ENCODE results near the gene PBX1. TPM values are rescaled to one million over a fixed set of nuclear protein-coding genes. Genes with fewer than 3 reads are reported as not detected.

Gene PBX1
- total and polyA plus RNA-seq, 10 of the 15 experiments (the other 5 are each of a cell fraction or from before 2014, with no cell fraction given) = 0.05 to 0.28 (median 0.11) TPM; not detected in 5

DNA sequence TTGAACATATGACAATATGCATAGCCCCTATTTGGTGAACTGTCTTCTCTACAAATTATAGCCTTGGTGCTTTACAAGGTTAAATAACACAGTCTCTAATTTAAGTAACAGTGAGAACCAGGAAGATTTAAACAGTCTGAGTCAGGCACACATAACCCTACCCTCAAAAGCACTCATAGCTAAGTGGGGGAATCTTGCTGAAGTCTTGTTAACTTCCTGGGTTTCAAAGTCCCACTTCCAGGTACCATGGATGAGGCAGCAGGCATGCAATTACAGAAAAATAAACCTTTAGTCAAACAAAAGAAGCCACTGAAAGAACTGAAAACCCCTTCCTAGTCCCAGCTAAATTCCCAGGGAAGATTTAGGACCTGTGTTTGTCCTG is 147.6 kb downstream of the PBX1 start:
- Histone ChIP-seq H3K27me3 (replicated peaks in 1 of 2; ENCODE audit: control insufficient read depth in 2 of 2, insufficient read depth in 2 of 2, low read length in 1 of 2) (no peaks in the 10 kb centered on the region), H3K9ac (ENCODE audit: control insufficient read depth, insufficient read depth, low read length) (no peak overlapping the region), H3K4me1 (ENCODE audit: control insufficient read depth, insufficient read depth, low read length) (no peaks in the 10 kb centered on the region), H4K20me1 (ENCODE audit: control insufficient read depth, insufficient read depth) (no peaks in the 10 kb centered on the region), H3K36me3 (ENCODE audit: control insufficient read depth in 2 of 2, insufficient read depth in 2 of 2, low read length in 1 of 2) (no peaks in the 10 kb centered on the region), H2AFZ (ENCODE audit: control insufficient read depth, low read depth, low read length) (no peak overlapping the region), H3K9me3 (replicated peaks; ENCODE audit: control insufficient read depth, insufficient read depth, low read length) (no peaks in the 10 kb centered on the region), H3K4me2 (ENCODE audit: control insufficient read depth, insufficient read depth) (no peak overlapping the region), H3K79me2 (ENCODE audit: control insufficient read depth, insufficient read depth, low read length) (no peaks in the 10 kb centered on the region), H3K27ac (ENCODE audit: control insufficient read depth, insufficient read depth) (no peak overlapping the region), H3K4me3 (no peak overlapping the region)
- ATAC-seq (no peak), DNase-seq (ENCODE audit: low read depth, low spot score) (no peak), FAIRE-seq (no peak)
- TF ChIP-seq BRCA1 (IDR thresholded peaks at IDR 0.05; ENCODE audit: low read depth, low read length) (no peak), CHD1 (IDR thresholded peaks at IDR 0.05; ENCODE audit: low read depth, low read length) (no peak), ASH2L (IDR thresholded peaks at IDR 0.05; ENCODE audit: borderline replicate concordance, low read depth) (no peak), MXI1 (IDR thresholded peaks at IDR 0.05; ENCODE audit: low read depth, low read length) (no peak), CBFB (IDR thresholded peaks at IDR 0.05; ENCODE audit: low read depth) (no peak), ZZZ3 (IDR thresholded peaks at IDR 0.05; ENCODE audit: control insufficient read depth, insufficient read length, low read depth) (no peak), RELB (IDR thresholded peaks at IDR 0.05; ENCODE audit: low read depth) (no peak), KLF5 (IDR thresholded peaks at IDR 0.05; ENCODE audit: partially characterized antibody) (no peak), SIX5 (IDR thresholded peaks at IDR 0.05; ENCODE audit: low read depth, low read length, severe bottlenecking) (no peak), STAT3 (IDR thresholded peaks at IDR 0.05; ENCODE audit: low read depth, low read length) (no peak), BHLHE40 (IDR thresholded peaks at IDR 0.05; ENCODE audit: borderline replicate concordance in 1 of 2, low read depth in 2 of 2, low read length in 1 of 2) (no peak), ZNF274 (IDR thresholded peaks at IDR 0.05; ENCODE audit: insufficient read depth, insufficient read length) (no peak), MYC (IDR thresholded peaks at IDR 0.05; ENCODE audit: insufficient read depth, insufficient read length, insufficient replicate concordance, low read length, severe bottlenecking) (no peak), ZNF24 (IDR thresholded peaks at IDR 0.05) (no peak), NFYB (IDR thresholded peaks at IDR 0.05; ENCODE audit: insufficient read depth, low read depth, low read length) (no peak)
- TF ChIP-seq, protein P1, sequence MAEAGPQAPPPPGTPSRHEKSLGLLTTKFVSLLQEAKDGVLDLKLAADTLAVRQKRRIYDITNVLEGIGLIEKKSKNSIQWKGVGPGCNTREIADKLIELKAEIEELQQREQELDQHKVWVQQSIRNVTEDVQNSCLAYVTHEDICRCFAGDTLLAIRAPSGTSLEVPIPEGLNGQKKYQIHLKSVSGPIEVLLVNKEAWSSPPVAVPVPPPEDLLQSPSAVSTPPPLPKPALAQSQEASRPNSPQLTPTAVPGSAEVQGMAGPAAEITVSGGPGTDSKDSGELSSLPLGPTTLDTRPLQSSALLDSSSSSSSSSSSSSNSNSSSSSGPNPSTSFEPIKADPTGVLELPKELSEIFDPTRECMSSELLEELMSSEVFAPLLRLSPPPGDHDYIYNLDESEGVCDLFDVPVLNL (IDR thresholded peaks at IDR 0.05; ENCODE audit: low read depth, low read length) = no peak
- TF ChIP-seq, protein P2, sequence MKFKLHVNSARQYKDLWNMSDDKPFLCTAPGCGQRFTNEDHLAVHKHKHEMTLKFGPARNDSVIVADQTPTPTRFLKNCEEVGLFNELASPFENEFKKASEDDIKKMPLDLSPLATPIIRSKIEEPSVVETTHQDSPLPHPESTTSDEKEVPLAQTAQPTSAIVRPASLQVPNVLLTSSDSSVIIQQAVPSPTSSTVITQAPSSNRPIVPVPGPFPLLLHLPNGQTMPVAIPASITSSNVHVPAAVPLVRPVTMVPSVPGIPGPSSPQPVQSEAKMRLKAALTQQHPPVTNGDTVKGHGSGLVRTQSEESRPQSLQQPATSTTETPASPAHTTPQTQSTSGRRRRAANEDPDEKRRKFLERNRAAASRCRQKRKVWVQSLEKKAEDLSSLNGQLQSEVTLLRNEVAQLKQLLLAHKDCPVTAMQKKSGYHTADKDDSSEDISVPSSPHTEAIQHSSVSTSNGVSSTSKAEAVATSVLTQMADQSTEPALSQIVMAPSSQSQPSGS (IDR thresholded peaks at IDR 0.05; ENCODE audit: low read length) = no peak
- TF ChIP-seq, protein P3, sequence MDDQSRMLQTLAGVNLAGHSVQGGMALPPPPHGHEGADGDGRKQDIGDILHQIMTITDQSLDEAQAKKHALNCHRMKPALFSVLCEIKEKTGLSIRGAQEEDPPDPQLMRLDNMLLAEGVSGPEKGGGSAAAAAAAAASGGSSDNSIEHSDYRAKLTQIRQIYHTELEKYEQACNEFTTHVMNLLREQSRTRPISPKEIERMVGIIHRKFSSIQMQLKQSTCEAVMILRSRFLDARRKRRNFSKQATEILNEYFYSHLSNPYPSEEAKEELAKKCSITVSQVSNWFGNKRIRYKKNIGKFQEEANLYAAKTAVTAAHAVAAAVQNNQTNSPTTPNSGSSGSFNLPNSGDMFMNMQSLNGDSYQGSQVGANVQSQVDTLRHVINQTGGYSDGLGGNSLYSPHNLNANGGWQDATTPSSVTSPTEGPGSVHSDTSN (IDR thresholded peaks at IDR 0.05; ENCODE audit: insufficient replicate concordance, low read depth, low read length) = no peak
- TF ChIP-seq, protein P4, sequence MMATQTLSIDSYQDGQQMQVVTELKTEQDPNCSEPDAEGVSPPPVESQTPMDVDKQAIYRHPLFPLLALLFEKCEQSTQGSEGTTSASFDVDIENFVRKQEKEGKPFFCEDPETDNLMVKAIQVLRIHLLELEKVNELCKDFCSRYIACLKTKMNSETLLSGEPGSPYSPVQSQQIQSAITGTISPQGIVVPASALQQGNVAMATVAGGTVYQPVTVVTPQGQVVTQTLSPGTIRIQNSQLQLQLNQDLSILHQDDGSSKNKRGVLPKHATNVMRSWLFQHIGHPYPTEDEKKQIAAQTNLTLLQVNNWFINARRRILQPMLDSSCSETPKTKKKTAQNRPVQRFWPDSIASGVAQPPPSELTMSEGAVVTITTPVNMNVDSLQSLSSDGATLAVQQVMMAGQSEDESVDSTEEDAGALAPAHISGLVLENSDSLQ (IDR thresholded peaks at IDR 0.05) = no peak
- SMC1A ChIA-PET (ENCODE audit: uncharacterized antibody, unreplicated experiment) = no interaction called here
- BruUV-seq (replicated peaks) = no TSS peak
- RAD21 ChIA-PET (ENCODE audit: unreplicated experiment) = no interaction called here
- POLR2A ChIA-PET = no interaction called here
- intact Hi-C loops (cut with micrococcal nuclease; ENCODE audit: unreplicated experiment) = no loop called here
- CTCF ChIA-PET = no interaction called here
- in situ Hi-C loops (cut with MboI) = no loop called here
